PC-3 (cell line): ENCODE measurements around the gene ATXN7L1.

Source experiments
- CTCF ChIP-seq: fragments of 300-600 bp; sonication (generic); conservative IDR thresholded peaks from 2 replicates; pipeline ENCODE4 v1.5.1; 2017; ENCODE audit warnings: antibody characterized with exemption, low read depth, mild to moderate bottlenecking, low read length
- EZH2 ChIP-seq: fragments of 300-600 bp; sonication (generic); IDR thresholded peaks from one replicate; pipeline ENCODE4 v1.6.1; 2017; ENCODE audit warnings: antibody characterized with exemption, mild to moderate bottlenecking, low read length; ENCODE audit not compliant: unreplicated experiment
- EZH2phosphoT487 ChIP-seq: fragments of 300-600 bp; sonication (generic); IDR thresholded peaks from 2 replicates; pipeline ENCODE4 v1.6.1; 2018; ENCODE audit warnings: mild to moderate bottlenecking, antibody characterized with exemption, low read length, borderline replicate concordance

DNA sequence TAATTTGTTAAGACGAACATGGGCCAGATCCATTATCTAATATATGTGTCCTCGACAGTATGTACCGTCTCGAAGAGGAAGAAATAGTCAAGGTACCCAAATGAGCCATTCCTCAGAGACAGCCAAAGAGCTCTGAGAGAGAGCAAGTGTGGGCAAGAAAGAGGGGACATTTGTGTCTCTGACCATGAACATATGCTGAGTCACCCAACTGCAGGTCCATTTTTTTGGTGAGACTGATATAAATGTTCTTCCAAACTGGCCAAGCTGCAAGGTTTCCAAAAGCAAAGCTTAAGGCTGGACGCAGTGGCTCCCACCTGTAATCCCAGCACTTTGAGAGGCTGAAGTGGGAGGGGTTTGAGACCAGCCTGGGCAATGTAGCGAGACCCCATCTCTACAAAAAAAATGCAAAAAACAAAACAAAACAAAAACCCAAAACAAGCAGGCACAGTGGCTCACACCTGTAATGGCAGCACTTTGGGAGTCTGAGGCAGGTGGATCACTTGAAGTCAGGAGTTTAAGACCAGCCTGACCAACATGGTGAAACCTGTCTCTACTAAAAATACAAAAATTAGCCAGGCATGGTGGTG, 26.0 kb upstream of the ATXN7L1 start:
- TF ChIP-seq CTCF (no peak), EZH2 (no peak), EZH2phosphoT487 (no peak)
